Tibial nerve (tissue), 4 donors: ENCODE measurements around the gene NR4A3. TPM values are rescaled to one million over a fixed set of nuclear protein-coding genes. Genes with fewer than 3 reads are reported as not detected.

Experiments
- DNase-seq, 2 donors: peaks; one replicate each; pipeline ENCODE4 v3.0.0-alpha.2; 2019; ENCODE audit warnings: low spot score in 2 of 2
- H3K27ac ChIP-seq, 4 donors: fragments of 200-600 bp; sonication (generic) in 3 of 4; one replicate each; pipeline ENCODE4 v1.5.1; 2017 to 2019; ENCODE audit warnings: mild to moderate bottlenecking in 1 of 4
- H3K27me3 ChIP-seq, 2 donors: fragments of 200-600 bp; sonication (generic) in 1 of 2; one replicate each; pipeline versions ENCODE4 v1.5.1 to v1.6.0; 2017 to 2019
- H3K36me3 ChIP-seq, 3 donors: fragments of 200-600 bp; sonication (generic); one replicate each; pipeline ENCODE4 v1.5.1; 2018 to 2019
- H3K4me1 ChIP-seq, 4 donors: fragments of 200-600 bp; sonication (generic) in 3 of 4; one replicate each; pipeline ENCODE4 v1.5.1; 2017 to 2019
- H3K4me3 ChIP-seq, 4 donors: fragments of 200-600 bp; sonication (generic) in 3 of 4; one replicate each; pipeline ENCODE4 v1.5.1; 2017 to 2019; ENCODE audit warnings: mild to moderate bottlenecking in 1 of 4, moderate library complexity in 1 of 4
- H3K9me3 ChIP-seq, 4 donors: fragments of 200-600 bp; sonication (generic) in 3 of 4; one replicate each; pipeline ENCODE4 v1.5.1; 2017 to 2019
- EP300 ChIP-seq, 2 donors: sonication (generic); formaldehyde crosslinking; IDR thresholded peaks; one replicate each; pipeline ENCODE4 v1.6.1; 2017; ENCODE audit warnings: antibody characterized with exemption in 2 of 2, mild to moderate bottlenecking in 1 of 2
- POLR2A ChIP-seq, 2 donors: fragments of 450-650 bp; IDR thresholded peaks; one replicate each; pipeline ENCODE4 v1.6.1; 2017; ENCODE audit warnings: antibody characterized with exemption in 2 of 2, mild to moderate bottlenecking in 2 of 2, moderate library complexity in 2 of 2
- WGBS, 2 donors: methylation state at CpG; one replicate each; pipeline ENCODE4 v1.1.5; 2018; 5-methylcytosine and 5-hydroxymethylcytosine counted together
- total RNA-seq, 4 donors: library from RNA; depleted of rRNA; stranded (reverse); fragments of >200 nt; gene quantifications; one replicate each; pipeline ENCODE4 v1.1.0, GENCODE V29; 2016
- TF ChIP-seq, protein P1 (sequence below), 5 experiments: fragments of 200-600 bp in 3 of 5; fragments of 450-650 bp in 2 of 5; sonication (generic) in 3 of 5; IDR thresholded peaks; one replicate each; pipeline ENCODE4 v1.5.1; 2016 to 2019; ENCODE audit warnings: antibody characterized with exemption in 5 of 5, mild to moderate bottlenecking in 3 of 5, moderate library complexity in 2 of 5

NR4A3 gene
- total RNA-seq, 4 donors from 2014 or later: 3.0 to 12.7 (median 4.8) TPM

GRCh38 chr9:99845063-99845462 lies 23.4 kb downstream of the NR4A3 start:
- H3K4me3 ChIP-seq: no peak overlapping the region
- H3K27me3 ChIP-seq: no peaks in the 10 kb centered on the region
- TF ChIP-seq POLR2A (IDR thresholded peaks at IDR 0.05): no peak
- TF ChIP-seq, protein P1, sequence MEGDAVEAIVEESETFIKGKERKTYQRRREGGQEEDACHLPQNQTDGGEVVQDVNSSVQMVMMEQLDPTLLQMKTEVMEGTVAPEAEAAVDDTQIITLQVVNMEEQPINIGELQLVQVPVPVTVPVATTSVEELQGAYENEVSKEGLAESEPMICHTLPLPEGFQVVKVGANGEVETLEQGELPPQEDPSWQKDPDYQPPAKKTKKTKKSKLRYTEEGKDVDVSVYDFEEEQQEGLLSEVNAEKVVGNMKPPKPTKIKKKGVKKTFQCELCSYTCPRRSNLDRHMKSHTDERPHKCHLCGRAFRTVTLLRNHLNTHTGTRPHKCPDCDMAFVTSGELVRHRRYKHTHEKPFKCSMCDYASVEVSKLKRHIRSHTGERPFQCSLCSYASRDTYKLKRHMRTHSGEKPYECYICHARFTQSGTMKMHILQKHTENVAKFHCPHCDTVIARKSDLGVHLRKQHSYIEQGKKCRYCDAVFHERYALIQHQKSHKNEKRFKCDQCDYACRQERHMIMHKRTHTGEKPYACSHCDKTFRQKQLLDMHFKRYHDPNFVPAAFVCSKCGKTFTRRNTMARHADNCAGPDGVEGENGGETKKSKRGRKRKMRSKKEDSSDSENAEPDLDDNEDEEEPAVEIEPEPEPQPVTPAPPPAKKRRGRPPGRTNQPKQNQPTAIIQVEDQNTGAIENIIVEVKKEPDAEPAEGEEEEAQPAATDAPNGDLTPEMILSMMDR (IDR thresholded peaks at IDR 0.05): no peak
- TF ChIP-seq EP300 (IDR thresholded peaks at IDR 0.05): no peak
- no peaks in the 10 kb centered on the region for H3K4me1 ChIP-seq
- peaks cover 0 to 11% (median 0%) of the 10 kb centered on the region in 3 donors for H3K36me3 ChIP-seq
- no peaks in the 10 kb centered on the region for H3K9me3 ChIP-seq
- 80 to 81% methylated on average over 4 of the region's 4 CpGs for WGBS, 2 donors
- no peak overlapping the region for H3K27ac ChIP-seq
- no peak for DNase-seq

DNA sequence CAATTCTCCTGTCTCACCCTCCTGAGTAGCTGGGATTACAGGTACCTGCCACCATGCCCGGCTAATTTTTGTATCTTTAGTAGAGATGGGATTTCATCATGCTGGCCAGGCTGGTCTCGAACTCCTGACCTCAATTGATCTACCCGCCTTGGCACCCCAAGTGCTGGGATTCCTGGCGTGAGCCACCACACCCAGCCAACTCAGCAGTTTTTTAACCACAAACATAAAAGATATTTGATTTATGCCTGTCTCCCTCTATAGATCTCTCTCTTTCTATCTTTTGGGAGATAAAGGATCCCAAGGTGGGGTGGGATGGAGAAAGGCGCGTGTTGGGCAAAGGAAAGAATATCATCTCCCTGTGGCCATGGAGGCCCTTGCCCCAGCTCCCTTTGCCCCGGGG lies 26.8 kb downstream of the NR4A3 start:
- H3K36me3 ChIP-seq: peaks cover 0 to 11% (median 0%) of the 10 kb centered on the region in 3 donors
- no peaks in the 10 kb centered on the region for H3K4me1 ChIP-seq
- no peak overlapping the region for H3K27ac ChIP-seq
- no peak for DNase-seq
- no peaks in the 10 kb centered on the region for H3K27me3 ChIP-seq
- TF ChIP-seq EP300 (IDR thresholded peaks at IDR 0.05) (no peak), POLR2A (IDR thresholded peaks at IDR 0.05) (no peak)
- TF ChIP-seq, protein P1 (IDR thresholded peaks at IDR 0.05): no peak
- H3K9me3 ChIP-seq: no peaks in the 10 kb centered on the region
- no peak overlapping the region for H3K4me3 ChIP-seq
- 94 to 96% methylated on average over 7 of the region's 7 CpGs for WGBS, 2 donors

GRCh38 chr9:99850736-99851499 lies 29.2 kb downstream of the NR4A3 start:
- H3K9me3 ChIP-seq: no peaks in the 10 kb centered on the region
- DNase-seq: no peak
- H3K4me1 ChIP-seq: no peaks in the 10 kb centered on the region
- H3K27me3 ChIP-seq: no peaks in the 10 kb centered on the region
- TF ChIP-seq EP300 (IDR thresholded peaks at IDR 0.05) (no peak), POLR2A (IDR thresholded peaks at IDR 0.05) (no peak)
- TF ChIP-seq, protein P1 (IDR thresholded peaks at IDR 0.05): no peak
- peaks cover 0 to 11% (median 0%) of the 10 kb centered on the region in 3 donors for H3K36me3 ChIP-seq
- WGBS, 2 donors: 37% methylated on average over 2 of the region's 2 CpGs
- H3K4me3 ChIP-seq: no peak overlapping the region
- H3K27ac ChIP-seq: no peak overlapping the region

GRCh38 chr9:99851500-99851822 lies 29.8 kb downstream of the NR4A3 start:
- DNase-seq: no peak
- Histone ChIP-seq H3K27ac (no peak overlapping the region), H3K4me1 (no peaks in the 10 kb centered on the region), H3K27me3 (no peaks in the 10 kb centered on the region), H3K4me3 (no peak overlapping the region), H3K9me3 (no peaks in the 10 kb centered on the region), H3K36me3 (peaks cover 0 to 11% (median 0%) of the 10 kb centered on the region in 3 donors)
- no peak for TF ChIP-seq EP300 (IDR thresholded peaks at IDR 0.05)
- no peak for TF ChIP-seq POLR2A (IDR thresholded peaks at IDR 0.05)
- TF ChIP-seq, protein P1 (IDR thresholded peaks at IDR 0.05): no peak
- 11 to 24% methylated on average over 2 of the region's 2 CpGs for WGBS, 2 donors

GRCh38 chr9:99852617-99853016 lies 30.9 kb downstream of the NR4A3 start:
- Histone ChIP-seq H3K27me3 (no peaks in the 10 kb centered on the region), H3K36me3 (peaks cover 0 to 11% (median 0%) of the 10 kb centered on the region in 3 donors), H3K27ac (no peak overlapping the region), H3K4me1 (no peaks in the 10 kb centered on the region), H3K4me3 (no peak overlapping the region), H3K9me3 (no peaks in the 10 kb centered on the region)
- WGBS, 2 donors: 73 to 81% methylated on average over 4 of the region's 4 CpGs
- DNase-seq: no peak
- TF ChIP-seq, protein P1 (IDR thresholded peaks at IDR 0.05): no peak
- TF ChIP-seq POLR2A (IDR thresholded peaks at IDR 0.05) (no peak), EP300 (IDR thresholded peaks at IDR 0.05) (no peak)
